Measurements from ENCODE around the gene AREG. TPM values are rescaled to one million over a fixed set of nuclear protein-coding genes. Genes with fewer than 3 reads are reported as not detected.

The AREG gene
- total RNA-seq, 1 donor, result 11.6 TPM

DNA sequence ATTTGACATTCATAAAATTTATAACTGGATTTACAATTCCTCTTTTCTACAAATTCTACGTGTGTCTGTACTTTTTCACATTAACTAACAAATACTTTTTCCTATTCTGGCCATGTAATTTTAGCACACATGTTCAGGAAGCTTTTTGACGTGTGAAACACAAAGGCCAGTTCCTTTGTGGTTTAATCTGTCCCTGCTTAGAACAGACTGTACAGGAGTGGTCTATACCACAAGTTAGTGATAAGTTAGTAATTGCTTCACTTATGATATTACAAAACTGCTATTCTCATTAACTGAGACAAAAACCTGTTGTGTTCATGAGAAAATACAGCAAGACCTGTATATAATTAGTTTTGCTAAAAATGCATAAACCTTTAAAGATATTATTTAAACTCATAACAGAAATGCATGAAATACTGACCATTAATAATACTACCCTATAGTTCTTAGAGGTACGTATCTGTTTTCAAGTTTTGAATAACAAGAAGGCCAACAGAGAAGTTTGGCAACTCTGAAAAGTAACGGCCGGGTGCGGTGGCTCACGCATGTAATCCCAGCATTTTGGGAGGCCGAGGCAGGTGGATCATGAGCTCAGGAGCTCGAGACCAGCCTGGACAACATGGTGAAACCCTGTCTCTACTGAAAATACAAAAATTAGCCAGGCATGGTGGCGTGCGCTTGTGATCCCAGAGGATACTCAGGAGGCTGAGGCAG is 13.7 kb upstream of the AREG start:
- DNase-seq (ENCODE audit: low read depth in 2 of 3, low spot score in 2 of 3), result peak in 2 of 3 donors; percentile 53 to 87

DNA sequence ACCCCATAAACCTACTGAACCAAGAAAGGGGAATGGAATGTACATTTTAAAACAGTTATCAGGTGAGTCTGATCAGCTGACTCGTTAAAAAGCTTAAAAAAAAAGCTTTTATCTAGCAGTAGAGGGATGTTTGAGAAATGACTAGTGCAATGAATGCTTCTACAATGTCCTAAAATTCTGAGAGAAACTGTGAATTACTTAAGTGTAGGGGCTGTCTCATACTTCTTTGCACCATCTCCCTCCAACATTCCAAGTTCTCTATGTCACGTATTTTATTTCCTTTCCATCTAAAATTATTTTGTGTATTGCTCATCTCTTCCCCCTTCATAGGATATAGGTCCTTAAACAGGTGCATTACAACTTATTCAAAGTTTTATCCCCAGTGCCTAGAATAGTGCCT is 11.9 kb upstream of the AREG start:
- DNase-seq (ENCODE audit: low read depth in 2 of 3, low spot score in 2 of 3), result no peak

DNA sequence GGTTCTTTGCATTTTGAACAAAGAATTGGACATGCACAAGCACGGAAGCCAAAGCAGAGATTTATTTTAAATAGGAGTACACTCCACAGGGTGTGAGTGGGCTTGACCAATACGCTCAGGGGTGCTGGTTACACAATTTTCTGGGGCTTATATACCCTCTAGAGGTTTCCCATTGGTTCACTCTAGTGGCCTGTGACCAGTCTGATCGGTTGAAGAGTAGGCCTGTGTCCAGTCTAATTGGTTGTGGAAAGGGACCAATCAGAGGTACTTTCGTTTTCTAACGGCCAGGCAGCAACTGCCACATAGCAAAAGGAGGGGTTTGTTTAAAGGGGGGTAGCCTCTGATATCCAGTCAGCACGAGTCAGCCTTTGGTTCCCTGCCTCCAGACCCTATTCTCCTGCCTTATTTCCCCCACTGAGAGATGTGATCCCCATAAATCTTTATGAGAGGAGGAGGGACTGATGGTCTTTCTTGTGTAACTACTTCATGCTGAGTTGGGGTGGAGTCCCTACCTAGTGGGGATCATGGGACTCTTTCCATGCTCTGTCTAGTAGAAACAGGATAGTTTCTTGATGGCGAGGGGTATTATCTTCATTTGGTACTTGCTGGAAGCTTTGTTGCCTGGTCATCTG is 11.3 kb upstream of the AREG start:
- DNase-seq (ENCODE audit: low read depth in 2 of 3, low spot score in 2 of 3), result no peak

DNA sequence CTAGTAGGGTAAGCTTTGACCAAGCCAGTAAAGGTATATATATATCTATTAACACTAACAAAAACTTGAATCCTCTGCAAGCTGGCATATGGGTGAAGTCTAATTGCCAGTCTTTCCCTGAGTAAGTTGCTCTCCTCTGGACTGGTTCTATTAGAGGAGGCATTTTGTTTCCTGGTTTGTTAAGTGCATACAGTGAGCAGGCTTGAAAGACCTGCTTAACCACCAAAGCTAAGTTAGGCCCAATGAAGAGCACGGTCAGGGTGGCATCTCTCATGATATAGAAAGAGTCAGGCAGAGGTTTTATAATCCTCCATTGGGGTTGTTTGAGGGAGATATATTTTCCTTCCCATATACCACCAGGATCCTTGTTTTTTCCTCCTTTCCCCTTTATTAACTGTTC is 9.6 kb upstream of the AREG start:
- DNase-seq (ENCODE audit: low read depth in 2 of 3, low spot score in 2 of 3), result no peak

DNA sequence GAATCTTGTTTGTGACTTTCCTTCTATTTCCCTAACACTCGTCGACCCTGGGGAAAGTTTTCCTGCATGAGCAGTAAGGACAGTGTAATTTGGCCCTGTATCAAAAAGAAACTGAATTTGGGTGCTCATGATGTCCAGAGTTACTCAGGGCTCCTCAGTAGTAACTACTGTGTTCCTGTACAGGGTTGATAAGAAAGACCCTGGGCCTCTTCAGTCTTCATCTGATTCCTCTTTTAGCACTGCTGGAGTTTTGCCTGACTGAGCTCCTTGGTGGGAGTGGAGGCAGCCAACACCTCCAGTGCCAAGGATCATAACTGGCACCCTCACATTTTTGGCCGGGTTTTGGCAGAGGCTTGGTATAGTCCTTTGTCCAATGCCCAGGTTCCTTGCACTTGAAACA is 7.1 kb upstream of the AREG start:
- DNase-seq (ENCODE audit: low read depth in 2 of 3, low spot score in 2 of 3), result no peak

DNA sequence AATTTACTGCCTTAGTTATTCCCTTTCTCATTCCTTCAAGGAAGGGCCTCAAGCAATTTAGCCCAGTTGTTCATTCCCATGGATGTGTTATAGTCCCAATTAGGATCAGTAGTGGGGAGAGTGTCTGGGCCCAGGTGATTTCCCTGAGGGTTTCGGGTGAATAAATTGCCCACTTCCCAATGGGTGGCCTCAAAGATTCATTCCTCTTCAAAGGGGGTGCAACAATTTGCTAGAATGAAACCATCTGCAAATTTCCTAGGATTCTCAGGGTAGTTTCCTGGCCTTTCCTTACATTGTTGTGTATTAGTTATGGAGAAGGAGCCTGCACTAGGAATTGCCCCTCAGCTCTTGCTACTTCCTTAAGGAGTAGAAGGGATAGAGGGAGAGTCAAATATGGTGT is 6.3 kb upstream of the AREG start:
- no peak for DNase-seq (ENCODE audit: low read depth in 2 of 3, low spot score in 2 of 3)

DNA sequence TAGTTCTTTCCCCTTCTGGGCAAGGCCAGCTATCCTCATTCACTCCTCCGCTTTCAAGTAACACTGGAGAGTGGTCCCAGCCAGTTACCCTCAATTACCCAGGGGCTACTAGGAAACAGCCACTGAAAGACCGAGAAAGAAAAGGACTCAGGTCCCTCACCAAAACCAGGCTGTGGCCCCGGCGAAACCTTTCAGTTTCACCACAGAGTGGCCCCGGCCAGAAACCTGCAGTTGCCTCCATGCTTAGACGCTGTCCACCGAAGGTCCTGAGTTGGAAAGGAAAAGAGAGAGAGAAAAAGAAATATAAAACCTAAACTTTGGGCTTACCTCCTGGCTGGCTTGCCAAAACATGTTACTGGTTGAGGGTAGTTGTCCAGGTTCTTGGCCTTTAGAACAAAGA is 5.0 kb upstream of the AREG start:
- DNase-seq (ENCODE audit: low read depth in 2 of 3, low spot score in 2 of 3), result no peak

DNA sequence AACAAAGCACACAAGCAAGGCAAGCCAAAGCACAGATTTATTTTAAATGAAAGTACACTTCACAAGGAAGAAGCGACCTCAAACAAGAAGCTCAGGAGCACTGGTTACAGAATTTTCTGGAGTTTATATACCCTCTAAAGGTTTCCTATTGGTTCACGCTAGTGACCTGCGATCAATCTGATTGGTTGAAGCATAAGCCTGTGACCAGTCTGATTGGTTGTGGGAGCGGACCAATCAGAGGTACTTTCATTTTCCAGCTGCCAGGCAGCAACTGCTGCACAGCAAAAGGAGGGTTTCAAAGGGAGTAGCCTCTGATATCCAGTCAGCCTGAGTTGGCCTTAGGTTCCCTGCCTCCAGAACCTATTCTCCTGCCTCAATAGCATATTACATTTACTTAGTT is 4.6 kb upstream of the AREG start:
- DNase-seq (ENCODE audit: low read depth in 2 of 3, low spot score in 2 of 3), result no peak

DNA sequence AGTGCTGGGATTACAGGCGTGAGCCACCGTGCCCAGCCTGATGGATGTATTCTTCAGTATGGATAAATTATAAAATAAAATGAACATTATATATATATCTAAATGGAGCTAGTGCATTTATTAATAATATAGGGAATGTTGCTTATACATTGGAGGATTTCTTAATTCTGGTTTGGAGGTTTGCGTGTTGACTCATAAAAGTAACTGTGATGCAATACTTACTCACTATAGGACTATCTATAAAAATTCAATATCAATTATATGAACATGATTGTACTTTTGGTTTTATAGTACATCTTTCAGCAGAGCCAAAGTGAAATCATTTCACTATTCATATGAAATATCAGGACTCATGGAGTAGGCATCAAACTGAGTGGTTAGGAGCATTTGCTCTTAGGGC is 3.2 kb upstream of the AREG start:
- no peak for DNase-seq (ENCODE audit: low read depth in 2 of 3, low spot score in 2 of 3)

DNA sequence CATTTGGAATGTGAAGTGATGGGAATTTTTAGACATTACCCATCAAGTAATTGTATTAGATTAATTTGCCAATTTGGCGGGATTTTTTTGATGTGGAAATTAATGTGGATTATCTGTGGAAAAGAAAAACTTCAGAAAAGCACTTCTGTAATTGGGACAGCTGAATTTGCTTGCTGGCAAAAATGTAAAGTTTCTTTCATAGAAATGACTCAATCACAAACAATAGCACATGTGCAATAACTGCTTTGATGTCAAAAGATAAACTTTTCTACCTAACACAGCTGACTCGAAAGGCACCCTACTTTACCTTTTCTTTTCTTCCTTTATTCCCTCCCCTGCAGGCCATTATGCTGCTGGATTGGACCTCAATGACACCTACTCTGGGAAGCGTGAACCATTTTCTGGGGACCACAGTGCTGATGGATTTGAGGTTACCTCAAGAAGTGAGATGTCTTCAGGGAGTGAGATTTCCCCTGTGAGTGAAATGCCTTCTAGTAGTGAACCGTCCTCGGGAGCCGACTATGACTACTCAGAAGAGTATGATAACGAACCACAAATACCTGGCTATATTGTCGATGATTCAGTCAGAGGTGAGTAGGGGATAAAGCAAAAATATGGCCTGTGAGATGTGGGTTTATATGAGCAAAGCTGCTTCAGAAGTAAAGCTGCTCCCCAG is 1.4 kb downstream of the AREG start:
- no peak for DNase-seq (ENCODE audit: low read depth in 2 of 3, low spot score in 2 of 3)

DNA sequence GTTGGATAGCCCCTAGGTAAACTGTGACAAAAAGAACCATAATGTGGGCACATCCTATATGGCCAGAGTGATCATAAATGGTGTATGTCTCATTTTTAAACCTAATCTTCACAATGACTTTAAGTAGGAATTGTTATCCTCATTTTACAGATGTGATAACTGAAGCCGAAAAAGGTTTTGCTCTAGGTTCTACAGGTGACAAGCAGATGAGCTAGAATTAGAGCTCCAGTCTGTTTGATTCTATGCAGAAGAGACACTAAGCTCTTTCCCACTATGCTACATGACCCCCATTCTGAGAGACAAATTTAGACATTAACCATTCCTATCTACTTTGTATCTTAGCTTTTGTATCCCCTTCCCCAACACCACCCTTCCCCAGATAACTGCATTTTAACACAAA is 2.0 kb downstream of the AREG start:
- DNase-seq (ENCODE audit: low read depth in 2 of 3, low spot score in 2 of 3), result no peak

DNA sequence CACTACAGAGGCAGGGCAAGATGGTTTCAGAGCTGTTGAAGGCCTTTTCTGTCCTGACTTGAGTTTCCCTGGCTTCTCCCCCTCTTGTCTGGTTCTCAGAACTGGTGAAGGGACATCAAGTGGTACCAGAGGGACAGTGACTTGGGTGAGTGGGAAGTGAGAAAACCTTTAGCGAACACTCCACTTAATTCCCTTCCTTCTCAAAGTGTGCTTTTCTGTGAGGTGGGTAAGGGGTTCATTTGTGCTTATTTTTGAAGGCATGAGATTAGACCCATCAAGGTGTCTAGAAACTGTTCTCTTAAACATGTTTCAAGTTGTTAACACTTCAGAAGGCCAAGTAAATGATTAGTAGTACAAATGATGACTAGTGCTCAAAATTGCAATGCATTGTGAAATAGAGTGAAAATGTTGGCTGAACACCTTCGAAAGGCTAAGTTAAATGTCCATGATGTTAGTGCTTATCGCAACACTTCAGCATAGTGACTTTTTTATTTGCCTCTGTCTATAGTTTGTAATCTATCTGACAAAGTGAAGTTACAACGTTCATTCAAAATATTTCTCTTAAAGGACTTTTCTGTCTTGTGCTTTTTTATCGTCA is 2.8 kb downstream of the AREG start:
- no peak for DNase-seq (ENCODE audit: low read depth in 2 of 3, low spot score in 2 of 3)

DNA sequence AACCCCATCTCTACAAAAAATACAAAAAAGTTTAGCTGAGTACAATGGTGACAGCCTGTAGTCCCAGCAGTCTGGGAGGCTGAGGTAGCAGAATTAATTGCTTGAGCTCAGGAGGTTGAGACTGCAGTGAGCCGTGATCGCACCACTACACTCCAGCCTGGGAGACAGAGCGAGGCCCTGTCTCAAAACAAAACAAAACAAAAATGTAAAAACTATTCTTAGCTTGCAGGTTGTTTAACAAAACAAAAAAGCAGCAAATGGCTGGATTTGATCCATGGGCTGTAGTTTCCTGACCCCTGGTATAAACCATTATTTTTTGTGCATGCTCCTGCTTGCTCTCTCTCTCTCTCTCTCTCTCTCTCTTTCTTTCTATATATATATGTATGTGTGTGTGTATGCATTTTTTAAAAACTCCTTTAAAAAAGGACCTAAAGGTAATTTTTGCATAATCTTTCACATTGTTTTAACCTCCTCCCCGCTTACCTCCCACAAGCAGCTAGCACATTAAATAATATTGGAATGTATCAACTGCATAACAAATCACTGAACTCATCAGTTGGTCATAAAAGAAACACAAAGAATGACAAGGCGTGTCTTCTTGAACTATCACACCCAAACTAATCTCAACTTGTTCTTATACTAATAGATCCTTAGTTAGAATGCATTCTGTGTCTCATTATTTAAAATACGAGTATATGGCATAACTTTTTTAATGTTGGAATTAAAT is 4.8 kb downstream of the AREG start:
- no peak for DNase-seq (ENCODE audit: low read depth in 2 of 3, low spot score in 2 of 3)

DNA sequence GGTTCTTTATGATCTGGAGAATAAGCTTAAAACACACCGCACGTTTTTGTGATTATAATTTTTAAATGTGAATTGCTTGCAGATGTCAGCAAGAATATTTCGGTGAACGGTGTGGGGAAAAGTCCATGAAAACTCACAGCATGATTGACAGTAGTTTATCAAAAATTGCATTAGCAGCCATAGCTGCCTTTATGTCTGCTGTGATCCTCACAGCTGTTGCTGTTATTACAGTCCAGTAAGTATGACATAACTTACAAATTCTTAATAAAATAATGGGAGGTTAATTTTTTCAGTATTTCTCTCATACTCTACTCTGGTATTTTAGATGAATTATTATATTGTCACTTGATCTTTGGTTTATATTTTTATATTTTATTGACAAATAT is 5.4 kb downstream of the AREG start:
- no peak for DNase-seq (ENCODE audit: low read depth in 2 of 3, low spot score in 2 of 3)

DNA sequence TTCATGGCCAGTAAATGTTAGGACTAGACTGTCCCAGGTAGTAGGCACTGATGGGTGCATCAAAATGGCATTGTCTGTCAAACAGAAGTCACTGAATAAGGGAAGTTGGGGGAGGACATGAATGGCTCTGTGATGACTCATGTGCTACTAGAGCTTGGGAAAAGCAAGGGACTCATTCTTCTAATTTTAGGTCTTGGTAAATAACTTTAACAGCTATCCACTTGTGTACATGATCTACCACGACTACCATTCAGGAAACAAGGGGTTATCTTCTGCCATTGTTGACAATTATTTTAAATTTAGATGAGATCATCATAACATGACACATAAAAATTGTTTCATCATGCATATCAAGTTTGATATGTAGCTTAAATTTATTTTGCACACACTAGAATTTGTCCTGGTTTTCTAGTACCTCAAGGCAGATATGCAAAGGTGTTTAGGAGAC is 6.3 kb downstream of the AREG start:
- peak in 2 of 3 donors; percentile 20 to 24 for DNase-seq (ENCODE audit: low read depth in 2 of 3, low spot score in 2 of 3)

DNA sequence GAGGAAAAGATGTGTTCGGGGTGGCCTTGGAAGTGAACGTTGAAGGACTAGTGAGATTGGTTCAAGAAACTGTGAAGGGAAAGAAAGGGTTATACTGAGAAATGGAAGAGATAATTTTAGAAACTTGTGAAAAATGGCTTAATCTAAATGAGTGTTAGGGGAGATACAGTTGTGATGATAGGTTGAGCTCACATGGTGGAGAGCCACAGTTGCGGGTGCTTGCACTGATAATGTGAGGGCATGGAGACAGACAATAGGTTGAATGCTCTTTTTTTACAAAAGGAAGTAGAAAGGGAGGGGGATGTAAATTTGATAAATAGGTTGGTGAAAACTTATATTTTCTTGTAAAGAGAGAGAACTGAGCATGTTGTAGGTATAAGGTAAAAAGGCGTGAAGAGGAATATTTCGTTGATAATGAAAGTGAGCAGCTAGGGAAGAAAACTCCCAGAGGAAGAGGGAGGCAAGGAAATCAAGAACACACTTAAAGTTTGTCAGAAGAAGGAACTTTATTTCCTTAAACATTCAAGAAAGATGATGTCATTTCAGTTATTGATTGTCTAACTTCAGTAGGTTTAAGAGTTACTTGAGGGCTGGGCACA is 8.2 kb downstream of the AREG start:
- peak in 1 of 3 donors; percentile 20 for DNase-seq (ENCODE audit: low read depth in 2 of 3, low spot score in 2 of 3)

DNA sequence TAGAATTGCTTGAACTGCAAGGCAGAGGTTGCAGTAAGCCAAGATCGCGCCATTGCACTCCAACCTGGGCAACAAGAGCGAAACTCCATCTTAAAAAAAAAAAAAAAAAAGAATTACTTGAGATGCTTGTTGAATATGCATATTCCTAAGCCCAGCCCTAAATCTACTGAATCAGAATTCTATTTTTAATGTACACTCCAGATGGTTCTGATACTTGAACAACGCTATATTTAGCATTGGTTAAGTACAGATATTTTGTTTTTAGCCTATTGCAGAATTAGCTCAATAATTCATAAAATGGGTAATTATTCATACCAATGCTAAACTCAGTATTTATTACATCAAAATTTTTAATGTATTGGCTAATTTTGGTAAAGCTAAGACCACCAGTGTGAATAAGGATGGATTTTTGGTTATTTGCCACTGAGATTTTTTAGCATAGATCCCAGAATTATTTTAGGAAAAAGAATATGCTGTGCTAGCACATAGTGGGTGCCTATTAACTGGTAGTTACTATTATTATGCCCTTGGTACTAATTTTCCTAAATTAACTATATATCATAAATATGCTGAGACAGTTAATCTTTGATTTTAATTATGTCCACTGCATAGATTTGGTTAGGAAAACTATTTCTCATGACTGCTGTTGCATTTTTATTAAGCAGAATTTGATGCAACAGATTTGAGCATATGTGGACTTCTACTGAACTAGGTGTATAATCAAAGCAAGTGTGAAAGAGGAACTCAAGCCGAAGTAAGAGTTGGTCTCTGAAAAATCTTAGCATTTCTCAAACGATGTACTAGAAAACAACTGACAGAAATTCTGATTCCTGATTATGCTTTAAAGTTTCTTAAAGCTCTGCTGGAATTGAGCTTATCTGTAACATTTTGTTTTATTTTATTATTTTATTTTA is 9.2 kb downstream of the AREG start:
- no peak for DNase-seq (ENCODE audit: low read depth in 2 of 3, low spot score in 2 of 3)

DNA sequence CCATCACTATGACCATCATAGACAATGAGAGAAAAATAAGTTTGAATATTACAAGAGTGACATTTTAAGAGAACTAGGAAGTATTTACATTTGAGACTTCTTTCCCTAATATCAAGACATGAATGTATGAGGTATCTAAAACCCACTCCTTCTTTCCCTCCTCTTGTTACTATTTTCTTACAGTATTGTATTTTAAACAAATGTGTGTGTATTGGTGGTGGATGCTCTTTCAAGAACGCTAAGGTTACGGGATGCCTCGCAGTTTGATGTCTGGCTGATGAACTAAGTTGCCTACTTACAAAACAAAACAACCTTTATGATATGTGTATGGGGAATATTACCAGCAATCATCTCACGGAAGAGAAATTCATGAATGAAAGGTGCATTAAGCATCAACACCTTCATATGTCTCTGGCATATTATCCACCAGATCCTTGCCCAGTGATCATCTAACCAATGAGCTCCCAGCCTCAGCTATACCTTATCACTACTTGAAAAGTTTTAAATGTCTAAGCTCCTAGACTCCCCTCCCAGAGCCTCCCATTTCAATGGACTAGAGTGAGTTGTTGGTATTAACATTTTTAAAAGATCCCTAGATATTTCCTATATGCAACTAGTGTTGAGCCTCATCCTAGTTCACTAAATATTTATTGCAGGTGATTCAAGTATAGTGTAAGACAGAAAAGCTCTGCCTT is 10.6 kb downstream of the AREG start:
- DNase-seq (ENCODE audit: low read depth in 2 of 3, low spot score in 2 of 3), result no peak
